GM18499 (cell line): ENCODE data around the gene RGL4.

Source experiments
- ATAC-seq: cut with Tn5 transposase; IDR thresholded peaks from one replicate; pipeline ENCODE4 v1.9.1; 2021; ENCODE audit warnings: moderate number of reproducible peaks; ENCODE audit not compliant: insufficient read depth, unreplicated experiment

The RGL4 gene

DNA sequence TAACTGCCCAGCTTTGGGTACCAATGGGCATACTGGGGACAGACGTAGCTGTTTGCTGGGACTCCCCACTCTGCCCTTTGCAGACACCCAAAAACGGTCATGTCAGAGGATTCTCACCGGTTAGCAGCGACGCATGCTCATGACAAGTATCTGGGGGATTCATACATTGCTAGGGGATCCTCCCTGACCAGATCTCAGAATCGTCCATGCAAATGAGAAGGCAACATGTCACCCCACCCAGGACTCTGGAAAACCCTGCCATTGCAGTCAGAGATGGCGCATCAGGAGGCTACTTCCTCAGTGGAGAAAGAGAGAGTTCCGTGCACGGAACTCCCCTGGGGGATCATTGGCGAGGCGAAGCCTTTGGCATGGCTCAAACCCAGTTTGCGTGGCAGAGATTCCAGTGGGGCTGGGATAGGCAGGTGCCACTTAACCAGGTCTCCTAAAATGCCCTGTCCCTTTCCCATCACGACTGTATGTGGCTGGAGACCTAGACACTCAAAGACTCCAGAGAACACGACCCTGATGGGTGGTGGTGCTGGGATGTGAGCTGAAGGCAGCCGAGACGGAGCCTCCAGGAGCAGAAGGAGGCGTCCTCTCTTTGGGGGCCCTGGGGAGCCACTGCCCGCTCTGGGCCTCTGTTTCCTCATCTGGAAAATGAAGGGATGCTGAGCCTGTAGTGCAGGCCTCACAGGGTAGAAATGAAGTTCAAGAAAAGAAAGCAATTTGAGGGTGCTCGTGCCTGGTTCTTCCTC lies 4.9 kb downstream of the RGL4 start:
- no peak for ATAC-seq

- ATAC-seq: no peak
Observed at GRCh38 chr22:23696326-23696851, 5.6 kb downstream of the RGL4 start.

DNA sequence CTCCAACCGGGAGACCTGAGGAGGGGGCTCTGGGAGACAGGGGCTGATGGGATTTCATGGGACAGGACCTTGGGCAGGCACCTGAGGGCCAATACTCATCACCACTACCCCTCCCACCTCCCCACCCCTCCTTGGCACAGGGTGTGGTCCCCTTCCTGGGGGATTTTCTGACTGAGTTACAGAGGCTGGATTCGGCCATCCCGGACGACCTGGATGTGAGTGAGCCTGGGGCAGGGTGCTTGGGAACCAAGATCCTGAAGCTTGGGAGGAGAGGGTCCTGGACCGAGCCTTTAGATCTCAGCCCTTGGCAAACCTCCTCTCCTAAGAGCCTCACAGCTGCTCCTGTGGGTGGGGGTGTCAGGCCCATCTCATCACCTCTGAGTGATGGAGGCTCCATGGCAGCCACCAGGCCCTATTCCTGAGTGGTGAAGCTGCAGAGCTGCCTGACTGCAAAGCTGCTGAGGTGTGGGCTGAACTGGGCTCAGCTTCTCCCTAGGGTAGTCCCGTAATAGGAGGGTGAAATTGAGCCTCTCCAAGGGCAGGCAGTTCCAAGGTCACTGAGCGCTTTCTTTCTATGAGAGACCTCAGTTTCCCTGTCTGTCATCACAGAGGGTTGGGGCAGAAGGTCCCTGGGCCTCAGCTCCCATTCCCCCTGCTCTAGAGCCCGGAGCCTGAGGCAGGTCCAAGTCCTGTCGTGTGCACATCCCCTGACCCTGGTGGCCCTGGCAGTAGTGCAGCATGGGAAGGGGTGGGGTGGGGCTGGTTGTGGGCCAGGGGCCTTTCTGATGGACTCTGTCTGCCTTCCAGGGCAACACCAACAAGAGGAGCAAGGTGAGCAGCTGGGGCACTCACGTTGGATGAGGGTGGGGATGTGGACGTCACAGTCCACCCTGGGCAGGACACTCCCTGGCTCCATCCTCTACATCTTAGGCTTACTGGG lies 6.5 kb downstream of the RGL4 start:
- ATAC-seq: no peak

- ATAC-seq: no peak
Observed at GRCh38 chr22:23698094-23698493, 7.3 kb downstream of the RGL4 start.

- no peak for ATAC-seq
Observed at GRCh38 chr22:23698673-23699235, 7.9 kb downstream of the RGL4 start.

DNA sequence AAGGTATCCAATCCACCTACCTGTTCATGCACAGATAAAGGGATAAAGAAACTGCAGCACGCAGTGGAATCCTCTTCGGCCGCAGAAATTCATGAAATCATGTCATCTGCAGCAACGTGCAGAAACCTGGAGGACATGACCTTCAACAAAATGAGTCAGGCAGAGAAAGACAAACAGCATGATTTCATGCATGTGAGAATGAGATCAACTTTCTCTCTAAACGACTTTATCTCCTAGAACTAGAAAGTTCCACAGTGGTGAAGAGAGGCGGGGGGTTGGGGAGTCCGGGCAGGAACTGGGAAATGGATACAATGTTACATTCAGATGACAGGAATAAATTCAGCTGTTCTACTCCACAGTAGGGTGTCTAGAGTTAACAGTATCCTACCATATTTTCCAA lies 9.9 kb downstream of the RGL4 start:
- no peak for ATAC-seq

- ATAC-seq: no peak
Observed at GRCh38 chr22:23704062-23704461, 13.2 kb downstream of the RGL4 start.

DNA sequence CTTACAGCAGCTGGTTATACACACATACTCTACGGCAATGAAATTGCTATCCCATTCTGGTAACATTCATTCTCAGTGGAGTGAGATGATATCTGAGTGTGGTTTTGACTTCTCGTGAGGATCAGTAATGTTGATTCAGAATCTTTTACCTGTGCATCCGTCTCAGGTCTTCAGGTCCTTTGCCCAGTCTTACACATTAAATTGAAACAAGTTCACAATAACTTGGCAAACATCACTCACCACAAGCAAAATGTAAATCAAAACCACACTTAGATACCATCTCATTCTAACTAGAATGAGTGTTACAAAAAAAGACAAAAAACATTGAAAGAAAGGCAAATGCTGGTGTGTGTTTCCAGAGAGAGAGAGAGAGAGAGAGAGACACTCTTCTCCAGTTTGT lies 14.0 kb downstream of the RGL4 start:
- ATAC-seq: no peak

- ATAC-seq: no peak
Observed at GRCh38 chr22:23705358-23705757, 14.5 kb downstream of the RGL4 start.

DNA sequence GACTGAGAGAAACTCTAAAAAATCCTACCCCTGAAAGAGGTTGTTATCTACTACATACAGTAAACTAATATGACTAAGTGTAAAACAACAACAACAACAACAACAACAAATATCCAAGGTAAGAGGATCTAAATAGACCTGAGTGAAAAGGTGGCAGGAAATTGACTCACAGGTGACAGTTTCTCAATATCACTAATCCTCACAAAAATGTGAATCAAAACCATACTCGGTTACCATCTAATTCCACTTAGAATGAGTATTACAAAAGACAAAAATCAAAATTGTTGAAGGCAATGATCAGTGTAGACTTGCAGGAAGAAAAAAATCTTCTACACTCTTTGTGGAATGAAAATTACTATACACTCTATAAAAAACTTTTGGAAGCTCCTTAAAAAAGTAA lies 17.5 kb downstream of the RGL4 start:
- ATAC-seq: no peak

DNA sequence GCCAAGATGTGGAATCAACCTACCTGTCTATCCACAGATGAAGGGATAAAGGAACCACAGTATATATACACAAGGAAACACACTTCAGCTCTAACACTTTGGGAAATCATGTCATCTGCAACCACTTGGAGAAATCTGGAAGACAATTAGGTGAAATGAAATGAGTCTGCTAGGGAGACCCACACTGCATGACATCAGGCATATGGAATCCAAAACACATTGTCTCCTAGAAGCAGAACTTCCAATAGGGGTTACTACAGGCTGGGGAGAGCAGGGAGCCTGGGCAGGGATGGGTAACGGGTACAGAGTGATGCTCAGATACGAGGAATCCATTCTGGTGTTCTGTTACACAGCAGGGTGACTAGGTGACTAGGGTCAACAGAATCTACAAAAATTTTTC lies 18.3 kb downstream of the RGL4 start:
- no peak for ATAC-seq

DNA sequence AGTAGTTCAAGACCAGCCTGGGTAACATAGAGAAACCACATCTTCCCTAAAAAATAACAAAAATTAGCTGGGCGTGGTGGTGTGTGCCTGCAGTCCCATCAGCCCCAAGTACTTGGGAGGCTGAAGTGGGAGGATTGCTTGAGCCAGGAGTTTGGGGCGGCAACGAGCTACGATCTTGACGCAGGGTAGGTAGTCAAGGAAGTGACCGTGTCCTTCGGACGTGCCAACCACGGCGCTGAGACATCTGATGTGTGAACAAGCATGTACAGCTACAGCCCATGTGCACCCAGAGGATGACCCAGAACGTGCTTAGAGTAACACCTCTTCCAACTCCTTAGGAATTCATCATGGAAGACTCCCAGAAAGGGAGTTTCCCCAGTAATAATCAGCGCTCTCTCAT lies 21.4 kb downstream of the RGL4 start:
- ATAC-seq: no peak

GRCh38 chr22:23713696-23714595 lies 23.1 kb downstream of the RGL4 start:
- ATAC-seq: no peak

GRCh38 chr22:23714596-23715578 lies 24.1 kb downstream of the RGL4 start:
- ATAC-seq: no peak

DNA sequence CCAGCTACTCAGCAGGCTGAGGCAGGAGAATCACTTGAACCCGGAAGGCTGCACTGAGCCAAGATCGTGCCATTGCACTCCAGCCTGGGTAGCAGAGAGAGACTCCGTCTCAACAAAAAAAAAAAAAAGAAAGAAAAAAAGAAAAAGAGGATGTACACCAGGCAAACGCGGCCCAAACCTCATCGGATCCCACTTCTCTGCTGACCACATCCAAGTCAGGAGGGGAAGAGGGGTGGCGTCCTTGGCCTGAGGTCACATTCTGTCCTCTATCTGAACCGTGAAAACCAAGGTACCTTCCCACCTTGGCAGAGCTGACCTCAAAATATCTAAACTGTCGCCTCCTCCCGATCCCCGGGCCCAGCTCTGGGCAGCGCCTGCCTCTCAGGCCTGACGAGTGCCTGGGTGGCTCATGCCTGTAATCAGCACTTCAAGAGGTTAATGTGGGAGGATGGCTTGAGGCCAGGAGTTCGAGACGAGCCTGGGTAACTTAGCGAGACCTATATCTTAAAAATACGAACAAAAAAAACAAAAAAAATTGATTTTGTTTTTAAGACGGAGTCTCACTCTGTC lies 25.1 kb downstream of the RGL4 start:
- ATAC-seq: no peak

GRCh38 chr22:23716811-23717801 lies 26.3 kb downstream of the RGL4 start:
- no peak for ATAC-seq
